K562 (cell line): Measurements from ENCODE around the gene OR52W1. TPM values are rescaled to one million over a fixed set of nuclear protein-coding genes. Genes with fewer than 3 reads are reported as not detected.
A peak's percentile ranks its signal among the peaks of the same experiment; 100 is the strongest.

Experiments
- BRD4 ChIP-seq: fragments of 200-600 bp; sonication (generic); IDR thresholded peaks from 2 replicates; pipeline ENCODE4 v1.6.1; 2017; ENCODE audit warnings: inconsistent platforms
- CBFA2T3 ChIP-seq: fragments of 450-650 bp; IDR thresholded peaks from 2 replicates; pipeline ENCODE4 v1.6.1; 2017
- E2F3 ChIP-seq: fragments of 250-450 bp; sonication (Bioruptor Pico); IDR thresholded peaks from 2 replicates; pipeline ENCODE4 v1.4.0; 2020; ENCODE audit warnings: mild to moderate bottlenecking
- EGR1 ChIP-seq: fragments of 450-650 bp; conservative IDR thresholded peaks from 2 replicates; pipeline ENCODE4 v1.6.1; 2017; ENCODE audit warnings: mild to moderate bottlenecking
- EZH2 ChIP-seq: IDR thresholded peaks from 2 replicates; pipeline ENCODE4 v1.6.1; 2012; ENCODE audit warnings: low read depth, mild to moderate bottlenecking, inconsistent platforms, low read length, borderline replicate concordance
- GATAD2B ChIP-seq: fragments of 450-650 bp; IDR thresholded peaks from 2 replicates; pipeline ENCODE4 v1.6.1; 2017; ENCODE audit warnings: mild to moderate bottlenecking, borderline replicate concordance
- GMEB1 ChIP-seq: fragments of 250-450 bp; sonication (Bioruptor Pico); IDR thresholded peaks from 2 replicates; pipeline ENCODE4 v1.4.0; 2020; ENCODE audit warnings: mild to moderate bottlenecking
- KDM4B ChIP-seq, 2 experiments: fragments of 450-650 bp in 1 of 2; sonication (generic) in 1 of 2; IDR thresholded peaks; 2 replicates each; pipeline ENCODE4 v1.6.1; 2016 to 2017; ENCODE audit warnings: borderline replicate concordance in 2 of 2, antibody characterized with exemption in 1 of 2, low read depth in 1 of 2, mild to moderate bottlenecking in 1 of 2
- MXI1 ChIP-seq: IDR thresholded peaks from 2 replicates; pipeline ENCODE4 v1.6.1; 2011; ENCODE audit warnings: low read depth, mild to moderate bottlenecking, improper control_type of control experiment, low read length
- NFRKB ChIP-seq: fragments of 450-650 bp; IDR thresholded peaks from 2 replicates; pipeline ENCODE4 v1.6.1; 2016; ENCODE audit warnings: low read depth
- PML ChIP-seq: IDR thresholded peaks from 2 replicates; pipeline ENCODE4 v1.6.1; 2012; ENCODE audit warnings: low read length, inconsistent platforms
- POLR2AphosphoS2 ChIP-seq: IDR thresholded peaks from 2 replicates; pipeline ENCODE4 v1.6.1; 2012; ENCODE audit warnings: low read length, improper control_type of control experiment
- PRMT5 ChIP-seq: sonication (generic); formaldehyde crosslinking; IDR thresholded peaks from 2 replicates; pipeline ENCODE4 v1.5.0; 2020; ENCODE audit warnings: missing genetic modification reagents
- RREB1 ChIP-seq: fragments of 250-450 bp; sonication (Bioruptor Pico); IDR thresholded peaks from 2 replicates; pipeline ENCODE4 v1.4.0; 2020
- SMAD1 ChIP-seq: fragments of 150-350 bp; IDR thresholded peaks from 2 replicates; pipeline ENCODE4 v1.6.1; 2014; ENCODE audit warnings: low read length, low read depth; ENCODE audit not compliant: partially characterized antibody
- SPI1 ChIP-seq: IDR thresholded peaks from 2 replicates; pipeline ENCODE4 v1.6.1; 2011; ENCODE audit warnings: low read depth, low read length, control low read depth, borderline replicate concordance
- TAF9B ChIP-seq: fragments of 450-650 bp; IDR thresholded peaks from 2 replicates; pipeline ENCODE4 v1.6.1; 2018; ENCODE audit warnings: mild to moderate bottlenecking; ENCODE audit not compliant: partially characterized antibody
- TBL1XR1 ChIP-seq, 2 experiments: IDR thresholded peaks; 2 replicates each; pipeline ENCODE4 v1.6.1; 2012; ENCODE audit warnings: improper control_type of control experiment in 2 of 2, low read length in 2 of 2, mild to moderate bottlenecking in 1 of 2
- ZC3H4 ChIP-seq: sonication (generic); formaldehyde crosslinking; IDR thresholded peaks from 2 replicates; pipeline ENCODE4 v1.9.0; 2021; ENCODE audit warnings: missing genetic modification reagents, borderline replicate concordance
- ZNF217 ChIP-seq: sonication (generic); formaldehyde crosslinking; IDR thresholded peaks from 2 replicates; pipeline ENCODE4 v1.8.0; 2022; ENCODE audit warnings: mild to moderate bottlenecking, missing genetic modification reagents
- ZNF644 ChIP-seq: fragments of 200-800 bp; sonication (Bioruptor generic); IDR thresholded peaks from 2 replicates; pipeline ENCODE4 v1.6.1; 2016; ENCODE audit warnings: low read depth, missing genetic modification characterization, missing compliant biosample characterization
- ZNF778 ChIP-seq: fragments of 450-650 bp; formaldehyde crosslinking; IDR thresholded peaks from 2 replicates; pipeline ENCODE4 v1.4.0; 2020; ENCODE audit warnings: mild to moderate bottlenecking, moderate library complexity
- ZSCAN29 ChIP-seq: fragments of 450-650 bp; IDR thresholded peaks from 2 replicates; pipeline ENCODE4 v1.6.1; 2017
- polyA plus RNA-seq, 8 experiments: library from polyadenylated mRNA; depleted of rRNA in 4 of 8; stranded (reverse) in 5 of 8; unstranded in 3 of 8; fragments of >200 nt; fragmentation: Nextera tagmentation in 2 of 8; fragmentation: Illumina TruSeq in 1 of 8; extraction: Ambion mirVana in 2 of 8; extraction: Trizol in 1 of 8; gene quantifications; 2 replicates each; pipeline versions ENCODE4 v1.2.1 to v1.2.3, GENCODE V29; 2011 to 2014; ENCODE audit warnings: inconsistent platforms in 1 of 8, missing spikeins in 1 of 8
- total RNA-seq, 7 experiments: library from RNA; depleted of rRNA in 6 of 7; stranded (reverse); fragments of >200 nt in 6 of 7; fragmentation: Illumina TruSeq in 2 of 7; extraction: Trizol in 2 of 7; gene quantifications; 2 replicates each; pipeline versions ENCODE4 v1.2.1 to v1.2.3, GENCODE V29; 2011 to 2021; ENCODE audit warnings: low replicate concordance in 1 of 7

OR52W1 gene
- total and polyA plus RNA-seq, 9 of the 15 experiments (the other 6 are each of a cell fraction or from before 2014, with no cell fraction given), result not detected

GRCh38 chr11:6234387-6235107 is 35.5 kb downstream of the OR52W1 start, which contains the start of gene FHIP1B (continued):
- no peak for TF ChIP-seq TBL1XR1 (IDR thresholded peaks at IDR 0.05; ENCODE audit: low read length in 2 of 2)
- 0 out of 2 replicates have a peak, but pooled peaks have one; percentile 43 for TF ChIP-seq NFRKB
- peak; percentile 31 for TF ChIP-seq TAF9B
- TF ChIP-seq SPI1, result no peak
- peak; percentile 40; the same call in 1 of the 2 replicates for TF ChIP-seq PML
- TF ChIP-seq ZNF644, result no peak
- TF ChIP-seq RREB1 (CRISPR knock-in tag), result 0 out of 2 replicates have a peak, but pooled peaks have one; percentile 37
- TF ChIP-seq ZSCAN29, result no peak
- TF ChIP-seq GMEB1, result peak; percentile 99
- TF ChIP-seq POLR2AphosphoS2, result no peak
- no peak for TF ChIP-seq SMAD1
- TF ChIP-seq ZNF217 (CRISPR knock-in tag), result no peak
- TF ChIP-seq ZNF778 (CRISPR knock-in tag), result no peak
- TF ChIP-seq BRD4, result 0 out of 2 replicates have a peak, but pooled peaks have one; percentile 21
- no peak for TF ChIP-seq ZC3H4
- TF ChIP-seq MXI1, result peak; percentile 89
- no peak for TF ChIP-seq EZH2
- no peak for TF ChIP-seq PRMT5
- no peak for TF ChIP-seq KDM4B (IDR thresholded peaks at IDR 0.05; ENCODE audit: borderline replicate concordance in 2 of 2, low read depth in 1 of 2)
- no peak for TF ChIP-seq GATAD2B
- no peak for TF ChIP-seq E2F3 (CRISPR knock-in tag)
- peak; percentile 89 for TF ChIP-seq EGR1
- TF ChIP-seq CBFA2T3, result no peak; the same call in 1 of the 2 replicates
